Transverse colon (tissue), 4 donors: Measurements from ENCODE around the gene ASXL1. TPM values are rescaled to one million over a fixed set of nuclear protein-coding genes. Genes with fewer than 3 reads are reported as not detected.
A peak's percentile ranks its signal among the peaks of the same experiment; 100 is the strongest.

Experiments used
- DNase-seq: peaks from one replicate; pipeline ENCODE4 v3.0.0-alpha.2; 2019
- H3K27ac ChIP-seq, 4 donors: fragments of 200-600 bp; sonication (generic); 2 replicates each; pipeline ENCODE4 v1.5.1; 2016 to 2018; ENCODE audit warnings: inconsistent platforms in 4 of 4
- H3K27me3 ChIP-seq: fragments of 200-600 bp; sonication (generic); 2 replicates; pipeline ENCODE4 v1.5.1; 2017; ENCODE audit warnings: inconsistent platforms
- H3K36me3 ChIP-seq, 4 donors: fragments of 200-600 bp; sonication (generic); 2 replicates each; pipeline ENCODE4 v1.5.1; 2017 to 2019; ENCODE audit warnings: inconsistent platforms in 4 of 4
- H3K4me1 ChIP-seq, 4 donors: fragments of 200-600 bp; sonication (generic); 2 replicates each; pipeline ENCODE4 v1.5.1; 2017 to 2020; ENCODE audit warnings: inconsistent platforms in 4 of 4
- H3K4me3 ChIP-seq, 4 donors: fragments of 200-600 bp; sonication (generic); 1 replicate in 1 of 4; 2 replicates in 3 of 4; pipeline versions ENCODE4 v1.5.1 to v1.6.1; 2017 to 2019; ENCODE audit warnings: inconsistent platforms in 4 of 4
- H3K9me3 ChIP-seq, 2 donors: fragments of 200-600 bp; sonication (generic); 2 replicates each; pipeline ENCODE4 v1.5.1; 2017 to 2019; ENCODE audit warnings: inconsistent platforms in 2 of 2
- CTCF ChIP-seq, 5 experiments: fragments of 200-600 bp in 3 of 5; fragments of 450-650 bp in 2 of 5; sonication (generic) in 3 of 5; IDR thresholded peaks; 1 replicate in 2 of 5; 2 replicates in 3 of 5; pipeline ENCODE4 v1.5.1; 2016 to 2017; ENCODE audit warnings: antibody characterized with exemption in 5 of 5, inconsistent platforms in 3 of 5, mild to moderate bottlenecking in 2 of 5, moderate library complexity in 1 of 5
- EP300 ChIP-seq: sonication (generic); formaldehyde crosslinking; IDR thresholded peaks from one replicate; pipeline ENCODE4 v1.6.1; 2017; ENCODE audit warnings: antibody characterized with exemption, low read depth
- POLR2A ChIP-seq: fragments of 450-650 bp; IDR thresholded peaks from one replicate; pipeline ENCODE4 v1.6.1; 2016; ENCODE audit warnings: antibody characterized with exemption, mild to moderate bottlenecking, moderate library complexity
- POLR2AphosphoS5 ChIP-seq, 3 donors: sonication (generic); formaldehyde crosslinking; IDR thresholded peaks; one replicate each; pipeline ENCODE4 v1.6.1; 2016; ENCODE audit warnings: antibody characterized with exemption in 3 of 3
- WGBS, 2 donors: methylation state at CpG; one replicate each; pipeline ENCODE4 v1.1.5; 2018; ENCODE audit warnings: low coverage in 1 of 2; 5-methylcytosine and 5-hydroxymethylcytosine counted together
- in situ Hi-C, 4 donors: fragments of 200-750 bp; cut with MboI; loops; one replicate each; pipeline versions ENCODE4 v1.15.0 to v1.15.1; 2017; ENCODE audit warnings: low sequenced_read_pairs in 3 of 4, low pct_ligation_motif_present in 1 of 4, low pct_unique_long_range_greater_than_20kb in 1 of 4
- intact Hi-C: fragments of 100-400 bp; cut with DNase I; formaldehyde crosslinking; loops from one replicate; pipeline ENCODE4 v1.15.1; 2023; ENCODE audit warnings: low total_unique reads
- total RNA-seq, 4 donors: library from RNA; depleted of rRNA; stranded (reverse); fragments of >200 nt; gene quantifications; one replicate each; pipeline ENCODE4 v1.1.0, GENCODE V29; 2016

Gene ASXL1
- total RNA-seq, 4 donors from 2014 or later = 39.6 to 293 (median 92.8) TPM

- Histone ChIP-seq H3K27ac (no peak overlapping the region), H3K36me3 (peaks cover 0 to 29% (median 14%) of the 10 kb centered on the region in 4 donors), H3K4me3 (no peak overlapping the region), H3K4me1 (peaks cover 5 to 23% (median 13%) of the 10 kb centered on the region in 4 donors), H3K27me3 (no peaks in the 10 kb centered on the region), H3K9me3 (no peaks in the 10 kb centered on the region)
- DNase-seq = no peak
- 86% methylated on average over 26 of the region's 31 CpGs; no CpG with 5 or more reads in 1 of the 2 donors for WGBS, 2 donors
- no peak for TF ChIP-seq CTCF (IDR thresholded peaks at IDR 0.05)
- no peak for TF ChIP-seq POLR2AphosphoS5 (IDR thresholded peaks at IDR 0.05)
- no peak for TF ChIP-seq POLR2A
- TF ChIP-seq EP300 = no peak
- in situ Hi-C loops = no loop called here
- intact Hi-C loops = no loop called here
These were observed 96.3 kb downstream of the ASXL1 start for GRCh38 chr20:32454164-32455145.

DNA sequence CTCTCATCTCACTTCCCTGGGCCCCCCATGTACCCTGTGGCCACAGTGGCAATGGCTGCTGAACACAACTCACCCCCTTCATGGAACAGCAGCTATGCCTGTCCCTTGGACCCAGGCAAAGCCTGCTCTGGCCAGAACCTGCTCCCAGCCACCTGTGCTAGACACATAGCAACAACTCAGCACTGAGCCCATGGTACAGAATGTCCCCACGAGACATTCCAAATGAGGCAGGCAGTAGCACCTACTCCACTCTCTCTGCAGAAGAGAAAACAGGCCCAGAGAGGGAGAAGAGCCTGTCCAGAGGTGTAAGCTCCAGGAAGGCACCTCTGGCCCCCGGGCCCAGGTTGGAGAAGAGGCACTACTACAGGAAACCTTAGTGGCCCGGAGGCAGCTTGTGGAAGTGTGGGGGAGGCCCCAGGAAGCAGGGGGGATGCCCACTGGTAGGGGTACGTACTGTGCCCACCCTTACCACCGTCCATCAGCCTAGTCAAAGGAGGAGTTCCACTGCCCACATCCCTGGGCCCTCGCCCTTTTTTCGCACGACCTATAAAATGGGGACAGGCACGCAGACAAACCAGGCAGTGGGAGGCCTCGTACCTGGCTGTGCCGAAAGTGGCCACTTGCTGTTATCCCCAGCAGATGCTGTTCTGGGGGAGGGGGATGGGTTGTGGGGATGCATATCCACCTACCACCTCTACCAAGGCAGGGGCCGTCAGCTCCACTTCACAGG is 97.2 kb downstream of the ASXL1 start:
- no peaks in the 10 kb centered on the region for H3K27me3 ChIP-seq
- H3K27ac ChIP-seq = no peak overlapping the region
- H3K36me3 ChIP-seq = peaks cover 0 to 29% (median 14%) of the 10 kb centered on the region in 4 donors
- H3K9me3 ChIP-seq = no peaks in the 10 kb centered on the region
- TF ChIP-seq POLR2AphosphoS5 (IDR thresholded peaks at IDR 0.05) (no peak), EP300 (no peak), CTCF (IDR thresholded peaks at IDR 0.05) (no peak), POLR2A (no peak)
- intact Hi-C loops (no loop called here), in situ Hi-C loops (no loop called here)
- 81% methylated on average over 12 of the region's 12 CpGs; no CpG with 5 or more reads in 1 of the 2 donors for WGBS, 2 donors
- H3K4me1 ChIP-seq = peaks cover 5 to 23% (median 13%) of the 10 kb centered on the region in 4 donors
- DNase-seq = no peak
- no peak overlapping the region for H3K4me3 ChIP-seq

DNA sequence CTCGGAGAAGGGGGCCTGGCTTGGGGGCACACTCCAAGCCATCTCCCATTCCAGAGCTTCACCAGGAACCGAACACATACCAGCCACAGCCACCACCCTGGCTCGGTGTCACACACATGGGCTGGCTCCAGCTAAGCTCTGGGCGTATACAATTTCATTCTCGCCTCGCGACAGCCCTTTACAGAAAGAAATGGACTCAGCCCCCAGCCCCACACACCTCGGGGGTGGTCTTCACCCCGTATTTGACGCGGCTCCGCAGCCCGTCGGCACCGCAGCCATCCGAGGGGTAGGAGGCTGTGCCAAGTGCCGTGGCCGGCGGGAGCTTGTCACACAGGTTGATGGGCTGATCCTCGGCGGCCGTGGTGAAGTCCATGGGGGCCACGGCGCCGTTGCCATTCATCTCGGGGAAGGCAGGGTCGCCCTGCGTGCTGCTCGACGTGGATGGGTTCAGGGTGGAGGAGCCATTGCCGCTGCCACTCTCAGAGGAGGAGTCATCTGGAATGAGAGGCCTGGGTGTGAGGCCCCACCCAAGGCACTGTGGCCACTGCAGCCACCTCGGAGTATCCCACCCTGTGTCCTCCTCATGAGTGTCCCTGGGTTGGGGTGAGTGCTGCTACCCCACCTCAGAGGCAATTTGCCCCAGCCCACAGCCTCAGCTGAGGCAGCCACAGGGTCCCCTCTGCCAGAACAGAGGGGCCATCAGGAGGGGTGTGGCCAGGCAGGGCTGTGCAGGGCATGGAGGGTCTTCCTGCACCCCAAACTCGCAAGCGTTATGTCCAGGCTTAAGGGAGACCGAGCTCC is 98.0 kb downstream of the ASXL1 start:
- H3K9me3 ChIP-seq = no peaks in the 10 kb centered on the region
- intact Hi-C loops = no loop called here
- in situ Hi-C loops = no loop called here
- no peaks in the 10 kb centered on the region for H3K27me3 ChIP-seq
- peaks cover 5 to 19% (median 13%) of the 10 kb centered on the region in 4 donors for H3K4me1 ChIP-seq
- peaks cover 0 to 27% (median 11%) of the 10 kb centered on the region in 4 donors for H3K36me3 ChIP-seq
- DNase-seq = no peak
- no peak overlapping the region for H3K4me3 ChIP-seq
- TF ChIP-seq POLR2A (no peak), CTCF (IDR thresholded peaks at IDR 0.05) (no peak), POLR2AphosphoS5 (IDR thresholded peaks at IDR 0.05) (no peak), EP300 (no peak)
- WGBS, 2 donors = 88% methylated on average over 33 of the region's 35 CpGs; no CpG with 5 or more reads in 1 of the 2 donors
- H3K27ac ChIP-seq = peak overlapping the region in 1 of 4 donors; percentile 56
